Ovary (tissue), 9 donors: Measurements from ENCODE around the gene PPM1H. TPM values are rescaled to one million over a fixed set of nuclear protein-coding genes. Genes with fewer than 3 reads are reported as not detected.

Source experiments
- DNase-seq, 5 donors: peaks; one replicate each; pipeline ENCODE4 v3.0.0-alpha.2; 2019 to 2020
- H3K27ac ChIP-seq, 2 donors: fragments of 200-600 bp; one replicate each; pipeline versions ENCODE4 v1.5.1 to v1.8.0; 2019 to 2022
- H3K27me3 ChIP-seq: fragments of 200-600 bp; one replicate; pipeline ENCODE4 v1.8.0; 2022
- H3K36me3 ChIP-seq: fragments of 200-600 bp; sonication (generic); one replicate; pipeline ENCODE4 v1.5.1; 2019
- H3K4me1 ChIP-seq: one replicate; pipeline ENCODE4 v1.8.1; 2013; ENCODE audit warnings: mild to moderate bottlenecking, moderate library complexity; ENCODE audit not compliant: insufficient read depth
- H3K4me3 ChIP-seq: fragments of 200-600 bp; sonication (generic); one replicate; pipeline ENCODE4 v1.5.1; 2017
- H3K9me3 ChIP-seq, 2 donors: fragments of 200-600 bp in 1 of 2; sonication (generic) in 1 of 2; one replicate each; pipeline versions ENCODE4 v1.5.1 to v1.8.1; 2013 to 2019; ENCODE audit warnings: mild to moderate bottlenecking in 1 of 2, moderate library complexity in 1 of 2
- CTCF ChIP-seq, 3 donors: fragments of 450-650 bp in 2 of 3; fragments of 200-600 bp in 1 of 3; IDR thresholded peaks; one replicate each; pipeline versions ENCODE4 v1.5.1 to v1.8.0; 2016 to 2022; ENCODE audit warnings: antibody characterized with exemption in 3 of 3, mild to moderate bottlenecking in 1 of 3
- EP300 ChIP-seq: sonication (generic); formaldehyde crosslinking; IDR thresholded peaks from one replicate; pipeline ENCODE4 v1.6.1; 2017; ENCODE audit warnings: antibody characterized with exemption
- POLR2A ChIP-seq: fragments of 450-650 bp; IDR thresholded peaks from one replicate; pipeline ENCODE4 v1.6.1; 2017; ENCODE audit warnings: antibody characterized with exemption, mild to moderate bottlenecking, moderate library complexity
- WGBS, 3 donors: extraction: QIAGEN DNeasy Blood & Tissue Kit in 1 of 3; methylation state at CpG; one replicate each; pipeline versions ENCODE4 v1.1.5 to v1.1.7; 2013 to 2017; 5-methylcytosine and 5-hydroxymethylcytosine counted together
- intact Hi-C, 4 donors: fragments of 100-400 bp; cut with DNase I; formaldehyde crosslinking; loops; one replicate each; pipeline versions ENCODE4 v1.11.0 to v1.15.1; 2022 to 2023
- polyA plus RNA-seq, 2 donors: library from polyadenylated mRNA; stranded (reverse); fragments of 200-250 nt in 1 of 2; fragments of 350-450 nt in 1 of 2; fragmentation: Illumina TruSeq in 1 of 2; extraction: RNeasy Lipid Tissue Mini Kit (QIAGEN cat#74804) in 1 of 2; gene quantifications; one replicate each; pipeline ENCODE4 v1.2.3, GENCODE V29; 2013 to 2014
- total RNA-seq, 7 donors: library from RNA; depleted of rRNA in 2 of 7; stranded (reverse); fragments of >200 nt in 2 of 7; fragmentation: NEBNext Ultra II Directional in 3 of 7; extraction: Animal tissue kit (Norgen Biotek cat#: 25700) in 3 of 7; gene quantifications; one replicate each; pipeline versions ENCODE4 v1.1.0 to v1.2.4, GENCODE V29; 2016 to 2023
- donor health status: DM: no; HTN: no; CAD: no; lungs with moderate emphysema.
- donor health status: DM: no; HTN: no; CAD: no.
- donor health status: Bipolar disorder and iron deficiency.
- donor health status: DM: yes; HTN: yes; CAD: no.
- donor health status: DM: no; HTN: no; CAD: no.
- donor health status: DM: yes; HTN: yes; CAD: no.

Gene PPM1H
- total and polyA plus RNA-seq, 9 donors = 1.6 to 45.4 (median 12.0) TPM

GRCh38 chr12:62724285-62724684 is 210.7 kb downstream of the PPM1H start:
- peak overlapping the region in 1 of 2 donors; percentile 7 for H3K27ac ChIP-seq
- H3K36me3 ChIP-seq = no peaks in the 10 kb centered on the region
- TF ChIP-seq CTCF (IDR thresholded peaks at IDR 0.05) = no peak
- TF ChIP-seq EP300 = no peak
- TF ChIP-seq POLR2A = no peak
- no peaks in the 10 kb centered on the region for H3K27me3 ChIP-seq
- H3K9me3 ChIP-seq = no peaks in the 10 kb centered on the region
- 90 to 96% (median 91%) methylated on average over 3 of the region's 3 CpGs for WGBS, 3 donors
- intact Hi-C loops = no loop called here
- H3K4me1 ChIP-seq = peaks cover 3% of the 10 kb centered on the region
- no peak overlapping the region for H3K4me3 ChIP-seq
- no peak for DNase-seq

GRCh38 chr12:62722971-62723680 is 211.8 kb downstream of the PPM1H start:
- DNase-seq = no peak
- H3K27ac ChIP-seq = no peak overlapping the region
- H3K9me3 ChIP-seq = no peaks in the 10 kb centered on the region
- H3K4me1 ChIP-seq = peaks cover 3% of the 10 kb centered on the region
- TF ChIP-seq CTCF (IDR thresholded peaks at IDR 0.05) (no peak), POLR2A (no peak), EP300 (no peak)
- no peaks in the 10 kb centered on the region for H3K36me3 ChIP-seq
- H3K4me3 ChIP-seq = no peak overlapping the region
- intact Hi-C loops = no loop called here
- no peaks in the 10 kb centered on the region for H3K27me3 ChIP-seq
- 83 to 86% (median 86%) methylated on average over 3 of the region's 3 CpGs for WGBS, 3 donors

GRCh38 chr12:62720661-62721330 is 214.2 kb downstream of the PPM1H start:
- WGBS, 3 donors = 68 to 79% (median 71%) methylated on average over 8 of the region's 8 CpGs
- H3K27ac ChIP-seq = no peak overlapping the region

GRCh38 chr12:62720025-62720424 is 214.9 kb downstream of the PPM1H start:
- H3K9me3 ChIP-seq = no peaks in the 10 kb centered on the region
- no peaks in the 10 kb centered on the region for H3K27me3 ChIP-seq
- no peak overlapping the region for H3K4me3 ChIP-seq
- H3K36me3 ChIP-seq = no peaks in the 10 kb centered on the region
- intact Hi-C loops = no loop called here
- WGBS, 3 donors = 61 to 72% (median 69%) methylated on average over 2 of the region's 2 CpGs
- no peak for TF ChIP-seq CTCF (IDR thresholded peaks at IDR 0.05)
- TF ChIP-seq EP300 = no peak
- no peak for TF ChIP-seq POLR2A
- peaks cover 7% of the 10 kb centered on the region for H3K4me1 ChIP-seq
- H3K27ac ChIP-seq = no peak overlapping the region
- no peak for DNase-seq

More at GRCh38 chr12:62720661-62721330, 214.2 kb downstream of the PPM1H start:
- DNase-seq = no peak
- intact Hi-C loops = no loop called here
- Histone ChIP-seq H3K4me3 (no peak overlapping the region), H3K9me3 (no peaks in the 10 kb centered on the region), H3K27me3 (no peaks in the 10 kb centered on the region), H3K36me3 (no peaks in the 10 kb centered on the region), H3K4me1 (peaks cover 3% of the 10 kb centered on the region)
- TF ChIP-seq POLR2A (no peak), EP300 (no peak), CTCF (IDR thresholded peaks at IDR 0.05) (no peak)
